ENCODE results near the gene LIMS2. TPM values are rescaled to one million over a fixed set of nuclear protein-coding genes. Genes with fewer than 3 reads are reported as not detected.
A peak's percentile ranks its signal among the peaks of the same experiment; 100 is the strongest.

Gene LIMS2
- total RNA-seq, 1 experiment from 2014 or later = 1.8 TPM

- DNase-seq (ENCODE audit: low spot score) = no peak
- in situ Hi-C loops (cut with HindIII; ENCODE audit: low sequenced_read_pairs) = no loop called here
Observed at GRCh38 chr2:127597046-127597983, 78.0 kb downstream of the LIMS2 start.

DNA sequence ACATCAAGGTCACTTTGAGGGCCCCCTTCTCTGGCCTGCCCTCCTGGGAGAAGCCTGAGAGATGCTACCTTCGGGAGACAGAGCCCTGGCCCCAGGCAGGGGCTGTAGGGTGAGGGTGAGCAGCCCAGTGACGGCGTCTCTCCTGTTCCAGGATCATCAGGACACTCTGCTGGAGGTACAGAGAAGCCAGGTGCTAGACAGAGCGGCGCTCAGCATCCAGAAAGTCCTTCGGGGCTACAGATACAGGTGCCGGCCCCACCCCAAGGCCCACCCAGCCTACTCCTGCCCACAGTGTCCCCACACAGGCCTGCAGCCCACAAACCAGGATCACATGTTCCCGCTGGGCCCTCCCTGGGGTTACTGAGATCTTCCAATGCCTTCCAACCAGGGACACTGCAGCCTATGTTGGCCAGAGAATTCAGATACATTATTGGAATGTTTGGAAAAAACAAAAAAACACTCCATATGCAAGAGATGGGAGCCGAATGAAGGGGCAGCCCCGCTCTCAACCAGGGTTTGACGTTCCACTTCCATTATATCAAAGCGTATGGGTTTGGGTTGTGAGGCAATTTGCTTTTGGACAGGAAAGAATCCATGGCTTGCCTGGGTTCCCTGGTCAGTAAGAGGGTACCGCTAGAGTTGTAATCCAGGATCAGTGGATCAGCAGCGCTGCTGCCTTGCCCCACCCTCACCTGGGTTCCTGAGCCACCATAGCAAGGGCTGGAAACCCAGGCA is 78.9 kb downstream of the LIMS2 start:
- no peak for DNase-seq (ENCODE audit: low spot score)
- in situ Hi-C loops (cut with HindIII; ENCODE audit: low sequenced_read_pairs) = no loop called here

GRCh38 chr2:127594116-127594591 is 81.2 kb downstream of the LIMS2 start:
- in situ Hi-C loops (cut with HindIII; ENCODE audit: low sequenced_read_pairs) = no loop called here
- no peak for DNase-seq (ENCODE audit: low spot score)

GRCh38 chr2:127593228-127594115 is 81.9 kb downstream of the LIMS2 start:
- in situ Hi-C loops (cut with HindIII; ENCODE audit: low sequenced_read_pairs) = no loop called here
- no peak for DNase-seq (ENCODE audit: low spot score)

DNA sequence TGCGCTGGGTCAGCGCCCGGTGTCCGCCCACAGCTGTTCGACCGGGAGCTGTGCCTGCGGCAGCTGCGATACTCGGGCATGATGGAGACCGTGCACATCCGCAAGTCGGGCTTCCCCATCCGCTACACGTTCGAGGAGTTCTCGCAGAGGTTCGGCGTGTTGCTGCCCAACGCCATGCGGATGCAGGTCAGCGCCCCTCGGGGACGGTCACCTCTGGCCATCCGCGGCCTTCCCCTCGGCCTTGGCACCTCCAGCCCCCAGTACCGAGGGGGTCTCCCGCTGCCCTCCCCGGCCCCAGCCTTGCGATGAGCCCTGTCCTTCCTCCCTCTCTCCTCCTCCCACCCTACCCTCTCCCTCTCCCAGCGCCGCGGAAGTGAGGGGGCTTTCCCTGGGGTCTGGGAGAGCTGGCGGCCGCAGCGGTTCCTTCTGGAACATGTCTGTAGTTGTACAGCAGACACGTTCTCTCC is 82.5 kb downstream of the LIMS2 start:
- no peak for DNase-seq (ENCODE audit: low spot score)
- in situ Hi-C loops (cut with HindIII; ENCODE audit: low sequenced_read_pairs) = no loop called here

GRCh38 chr2:127591221-127591923 is 84.0 kb downstream of the LIMS2 start:
- in situ Hi-C loops (cut with HindIII; ENCODE audit: low sequenced_read_pairs) = no loop called here
- DNase-seq (ENCODE audit: low spot score) = peak; percentile 35

- DNase-seq (ENCODE audit: low spot score) = no peak
- in situ Hi-C loops (cut with HindIII; ENCODE audit: low sequenced_read_pairs) = no loop called here
Observed at GRCh38 chr2:127590386-127591190, 84.7 kb downstream of the LIMS2 start.

DNA sequence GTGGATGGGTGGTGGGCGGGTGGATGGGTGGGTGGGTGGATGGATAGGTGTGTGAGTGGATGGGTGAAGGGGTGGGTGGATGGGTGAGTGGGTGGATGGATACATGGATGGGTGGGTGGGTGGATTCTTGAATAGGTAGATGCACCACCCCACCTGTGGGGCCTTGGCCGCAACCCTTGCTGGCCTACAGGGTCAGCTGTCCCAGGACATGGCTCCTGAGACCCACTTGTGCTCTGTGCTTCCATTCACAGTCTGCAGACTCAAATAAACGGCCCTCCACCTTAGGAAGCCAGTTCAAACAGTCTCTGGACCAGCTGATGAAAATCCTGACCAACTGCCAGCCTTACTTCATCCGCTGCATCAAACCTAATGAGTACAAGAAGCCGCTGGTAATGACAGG is 85.5 kb downstream of the LIMS2 start:
- in situ Hi-C loops (cut with HindIII; ENCODE audit: low sequenced_read_pairs) = no loop called here
- DNase-seq (ENCODE audit: low spot score) = no peak

DNA sequence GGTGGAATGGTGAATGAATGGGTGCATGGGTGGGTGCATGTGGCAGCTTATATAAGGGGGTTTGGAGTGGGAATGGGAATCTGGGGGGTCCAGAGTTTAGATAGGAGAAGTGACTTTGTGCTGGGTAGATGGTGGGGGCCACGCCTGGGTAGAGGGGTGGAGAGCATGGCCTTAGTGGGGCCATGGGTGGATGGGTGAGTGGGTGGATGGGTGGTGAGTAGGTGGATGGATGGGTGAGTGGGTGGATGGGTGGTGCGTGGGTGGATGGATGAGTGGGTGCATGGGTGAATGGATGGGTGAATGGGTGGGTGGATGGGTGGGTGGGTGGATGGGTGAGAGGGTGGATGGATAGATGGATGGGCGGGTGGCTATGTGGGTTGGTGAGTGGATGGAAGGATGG is 86.0 kb downstream of the LIMS2 start:
- in situ Hi-C loops (cut with HindIII; ENCODE audit: low sequenced_read_pairs) = no loop called here
- no peak for DNase-seq (ENCODE audit: low spot score)

Other genes starting within 250 kb of the LIMS2 start
- 51.9 and 59.2 TPM in 2 replicates for gene IWS1, start 149.0 kb downstream of the LIMS2 start, total RNA-seq (2014; rRNA removed; shearing (Covaris generic))
- gene MYO7B, start 139.8 kb downstream of the LIMS2 start, total RNA-seq (2014; rRNA removed; shearing (Covaris generic)) = 0.12 TPM in 1 of 2 replicates, not detected in the other
- not detected in 2 replicates for gene GPR17, start 29.4 kb downstream of the LIMS2 start, total RNA-seq (2014; rRNA removed; shearing (Covaris generic))
- gene SFT2D3, start 26.0 kb upstream of the LIMS2 start, total RNA-seq (2014; rRNA removed; shearing (Covaris generic)) = 11.7 and 13.0 TPM in 2 replicates
- gene WDR33, start 135.6 kb upstream of the LIMS2 start, total RNA-seq (2014; rRNA removed; shearing (Covaris generic)) = 33.4 and 47.6 TPM in 2 replicates
- gene POLR2D, start 182.6 kb upstream of the LIMS2 start, total RNA-seq (2014; rRNA removed; shearing (Covaris generic)) = 54.8 and 57.8 TPM in 2 replicates
- 8.5 and 15.5 TPM in 2 replicates for gene AMMECR1L, start 210.4 kb upstream of the LIMS2 start, total RNA-seq (2014; rRNA removed; shearing (Covaris generic))

Data from G401 (cell line).